SH-SY5Y (cell line): Measurements from ENCODE around the gene GNAI1.

ENCODE experiments used
- GATA2 ChIP-seq: IDR thresholded peaks from 2 replicates; pipeline ENCODE4 v1.6.1; 2011; ENCODE audit warnings: mild to moderate bottlenecking, low read depth, low read length
- GATA3 ChIP-seq: IDR thresholded peaks from 2 replicates; pipeline ENCODE4 v1.6.1; 2011; ENCODE audit warnings: low read depth, mild to moderate bottlenecking, low read length, moderate library complexity

DNA sequence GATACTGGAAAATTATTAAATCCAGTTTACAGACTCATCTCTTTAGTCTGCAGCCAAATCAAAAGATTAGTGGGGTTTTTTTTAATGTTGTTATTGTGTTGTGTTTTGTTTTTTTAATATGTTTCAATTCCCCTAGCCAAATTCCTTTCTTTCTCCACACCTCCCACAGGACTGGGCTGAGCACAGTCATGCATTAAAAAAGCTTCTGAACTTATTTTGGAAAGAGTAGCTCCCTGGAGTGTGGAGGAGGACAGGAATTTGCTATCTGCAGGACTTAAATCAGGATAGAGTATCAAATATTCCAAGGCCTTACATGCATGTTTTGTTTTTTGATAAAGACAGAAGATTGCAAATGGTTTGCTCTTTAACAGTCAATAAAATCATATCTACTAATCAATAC, 90.7 kb downstream of the GNAI1 start:
- TF ChIP-seq GATA2 (no peak), GATA3 (no peak)
